Measurements from ENCODE around the gene GLS. TPM values are rescaled to one million over a fixed set of nuclear protein-coding genes. Genes with fewer than 3 reads are reported as not detected.

GLS gene
- total RNA-seq, 1 donor from 2014 or later: 187 TPM

DNA sequence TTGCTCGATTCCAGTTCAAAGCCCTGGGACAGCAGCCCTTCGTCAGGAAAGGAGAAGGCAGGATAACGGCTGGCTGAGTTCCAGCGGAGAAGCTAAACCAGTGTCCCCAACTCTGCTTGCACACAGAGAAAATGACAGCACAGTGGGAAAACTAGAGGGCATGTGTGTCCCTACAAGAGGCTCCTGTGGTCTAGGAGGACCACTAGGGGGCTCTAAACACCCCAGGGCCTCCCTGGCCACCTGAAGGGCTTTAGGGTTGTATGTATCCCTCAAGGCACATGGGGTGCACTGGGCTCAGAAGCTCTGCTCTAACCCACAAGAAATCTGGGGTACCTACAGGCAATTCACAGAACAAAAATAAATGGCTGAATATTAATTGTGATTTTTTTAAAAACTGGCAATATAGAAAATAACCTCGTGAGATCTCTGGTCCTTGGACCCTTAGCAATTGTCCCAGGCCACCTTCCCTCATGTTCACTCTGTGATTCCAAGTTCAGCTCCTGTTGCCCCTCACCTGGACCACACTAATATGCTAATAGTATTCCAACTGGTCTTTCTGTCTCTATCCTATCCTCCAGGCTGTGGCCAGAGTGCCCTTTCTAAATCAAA is 115.8 kb downstream of the GLS start:
- no peak for DNase-seq

GRCh38 chr2:190996947-190997346 is 116.3 kb downstream of the GLS start:
- no peak for DNase-seq

GRCh38 chr2:190997526-190998113 is 117.0 kb downstream of the GLS start:
- DNase-seq: no peak

- no peak for DNase-seq
These were observed 118.4 kb downstream of the GLS start for GRCh38 chr2:190999058-190999457.

DNA sequence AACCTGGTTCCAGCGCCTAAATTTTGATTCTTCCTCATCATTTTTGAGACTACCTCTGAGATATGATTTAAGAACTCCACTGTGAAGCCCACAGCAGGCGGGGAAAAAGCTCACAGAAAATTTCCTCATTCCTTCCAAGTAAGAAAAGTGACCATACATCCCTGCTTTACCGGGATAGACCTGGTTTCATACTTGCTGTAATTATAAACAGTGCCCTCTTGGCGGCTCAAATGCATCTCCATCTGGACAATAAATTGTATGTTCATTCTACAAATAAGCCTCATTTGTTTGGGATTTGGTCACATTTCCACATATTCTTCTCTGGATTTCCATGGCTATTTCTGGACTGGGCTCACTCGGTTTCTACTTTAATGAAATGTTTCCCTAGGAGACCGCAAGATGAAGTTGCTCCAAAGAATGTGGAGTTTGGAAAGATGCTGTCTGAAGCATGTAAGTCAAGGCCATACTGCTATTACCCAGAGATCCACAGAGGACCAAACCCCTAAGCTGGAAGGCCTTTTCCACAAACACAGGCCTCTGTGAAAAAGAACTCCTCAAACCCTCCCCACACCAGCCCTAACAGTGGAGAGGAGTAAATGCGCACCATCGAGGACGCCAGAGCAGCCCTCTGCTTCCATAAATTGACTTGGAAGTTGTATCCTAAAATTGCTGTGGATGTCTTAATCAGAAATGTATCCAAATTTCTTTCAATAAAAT is 119.5 kb downstream of the GLS start:
- DNase-seq: no peak

- peak; percentile 15 for DNase-seq
These were observed 120.4 kb downstream of the GLS start for GRCh38 chr2:191001032-191001431.

DNA sequence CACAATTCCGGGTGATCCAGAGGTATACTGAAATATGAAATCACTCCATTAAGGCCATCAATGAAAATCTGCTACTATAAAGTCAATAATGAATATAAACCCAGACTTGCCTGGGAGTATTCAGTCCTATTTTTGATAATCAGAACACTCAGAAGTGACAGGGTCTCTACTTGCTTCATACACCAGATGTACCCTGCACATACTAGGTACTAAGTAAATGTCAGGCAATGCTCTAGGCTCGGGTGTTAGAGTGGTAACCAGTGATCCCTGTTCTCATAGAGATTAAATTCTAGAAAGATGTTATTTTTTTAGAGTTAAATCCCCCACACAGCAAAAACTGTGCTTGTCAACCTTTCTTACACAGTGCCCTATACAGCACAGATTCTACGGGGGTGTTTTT is 121.0 kb downstream of the GLS start:
- DNase-seq: no peak

GRCh38 chr2:191003405-191004309 is 123.0 kb downstream of the GLS start:
- no peak for DNase-seq

DNA sequence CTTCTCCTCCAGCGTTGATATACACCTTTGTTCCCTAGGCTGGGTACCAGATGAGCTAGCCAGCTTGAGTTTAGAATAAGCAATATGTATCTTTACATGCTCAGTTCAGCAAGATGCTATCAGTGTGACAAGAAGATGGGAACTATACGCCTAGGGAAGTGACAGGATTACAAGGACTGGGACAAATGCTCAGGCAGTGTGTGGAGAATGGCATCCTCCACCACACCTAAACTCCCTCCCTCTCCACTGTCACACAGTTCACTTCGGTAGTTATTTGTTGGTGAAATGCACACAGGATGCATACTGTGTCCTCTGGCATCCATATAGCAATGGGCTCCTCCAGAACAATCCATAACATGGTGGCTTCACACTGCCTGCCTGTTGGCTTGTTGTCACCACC is 125.7 kb downstream of the GLS start:
- DNase-seq: no peak

- DNase-seq: no peak
These were observed 126.6 kb downstream of the GLS start for GRCh38 chr2:191006997-191007783.

GRCh38 chr2:191008286-191008685 is 127.7 kb downstream of the GLS start:
- no peak for DNase-seq

GRCh38 chr2:191009541-191010374 is 129.1 kb downstream of the GLS start:
- DNase-seq: no peak

DNA sequence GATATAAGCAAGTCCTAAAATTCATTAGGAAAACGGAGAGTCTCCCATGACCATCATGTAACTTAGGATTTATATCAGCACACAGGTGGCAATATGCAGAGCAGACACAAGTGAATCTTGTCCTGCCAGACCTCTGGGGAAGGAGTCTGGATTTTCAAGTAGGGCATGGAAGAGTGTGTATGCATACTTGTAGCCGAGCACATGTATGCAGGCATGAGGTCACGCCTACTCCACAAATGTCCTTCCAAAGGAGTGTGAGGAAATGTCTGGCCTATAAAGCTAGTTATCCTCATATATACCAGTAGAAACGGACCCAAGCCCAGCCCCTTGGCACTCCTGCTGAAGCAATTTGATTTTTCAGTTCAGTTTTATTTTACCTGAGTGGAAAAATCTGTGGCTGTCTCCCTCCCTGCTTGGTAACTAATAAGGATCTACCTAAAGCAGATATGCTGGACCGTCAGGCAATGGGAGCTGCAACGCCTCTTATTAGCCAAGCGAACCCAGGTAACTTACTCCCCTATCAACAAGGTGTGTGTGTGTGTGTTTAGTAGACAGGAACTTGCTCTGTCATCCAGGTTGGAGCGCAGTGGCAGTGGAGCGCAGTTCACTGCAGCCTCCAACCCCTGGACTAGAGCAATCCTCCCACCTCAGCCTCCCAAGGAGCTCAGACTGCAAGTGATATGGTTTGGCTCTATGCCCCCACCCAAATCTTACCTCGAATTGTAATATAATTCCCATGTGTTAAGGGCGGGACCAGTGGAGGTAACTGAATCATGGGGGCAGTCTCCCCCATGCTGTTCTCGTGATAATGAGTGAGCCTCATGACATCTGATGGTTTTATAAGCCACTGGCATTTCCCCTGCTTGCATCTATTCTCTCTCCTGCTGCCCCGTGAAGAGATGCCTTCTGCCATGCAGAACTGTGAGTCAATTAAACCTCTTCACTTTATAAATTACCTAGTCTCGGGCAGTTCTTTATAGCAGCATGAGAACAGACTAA is 130.6 kb downstream of the GLS start:
- DNase-seq: no peak

DNA sequence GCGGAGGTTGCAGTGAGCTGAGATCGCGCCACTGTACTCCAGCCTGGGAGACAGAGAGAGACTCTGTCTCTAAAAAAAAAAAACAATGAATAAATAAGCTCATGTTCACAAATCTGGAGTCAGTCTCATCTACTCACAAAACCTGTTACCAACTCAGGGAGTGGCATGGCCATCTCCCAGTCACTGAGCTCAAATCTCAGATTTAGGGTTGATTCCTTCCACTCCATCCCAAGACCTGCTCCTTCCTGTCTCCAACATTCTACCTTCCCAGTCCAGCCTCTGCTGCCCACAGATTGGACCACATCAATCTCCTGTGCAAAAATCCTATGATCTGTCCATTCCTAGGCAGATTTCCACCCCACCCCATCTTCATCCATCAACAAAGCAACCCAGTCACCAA is 131.7 kb downstream of the GLS start:
- no peak for DNase-seq

GRCh38 chr2:191012845-191013681 is 132.4 kb downstream of the GLS start:
- DNase-seq: no peak

GRCh38 chr2:191013682-191013931 is 133.0 kb downstream of the GLS start:
- peak; percentile 58 for DNase-seq

GRCh38 chr2:191013932-191014652 is 133.5 kb downstream of the GLS start, which contains the start of gene STAT1:
TSS of gene STAT1 (minus strand) at chr2:191014171. CDS start at chr2:191010003, 4,168 bp downstream.
- peak; percentile 88 for DNase-seq

GRCh38 chr2:191014653-191015020 is 134.0 kb downstream of the GLS start:
- DNase-seq: no peak

Measured in skin of body (tissue), 2 donors.